ENCODE data around the gene ADAMTSL2. TPM values are rescaled to one million over a fixed set of nuclear protein-coding genes. Genes with fewer than 3 reads are reported as not detected.

The ADAMTSL2 gene
- total and polyA plus RNA-seq, 10 donors, result 1.6 to 11.7 (median 4.3) TPM

DNA sequence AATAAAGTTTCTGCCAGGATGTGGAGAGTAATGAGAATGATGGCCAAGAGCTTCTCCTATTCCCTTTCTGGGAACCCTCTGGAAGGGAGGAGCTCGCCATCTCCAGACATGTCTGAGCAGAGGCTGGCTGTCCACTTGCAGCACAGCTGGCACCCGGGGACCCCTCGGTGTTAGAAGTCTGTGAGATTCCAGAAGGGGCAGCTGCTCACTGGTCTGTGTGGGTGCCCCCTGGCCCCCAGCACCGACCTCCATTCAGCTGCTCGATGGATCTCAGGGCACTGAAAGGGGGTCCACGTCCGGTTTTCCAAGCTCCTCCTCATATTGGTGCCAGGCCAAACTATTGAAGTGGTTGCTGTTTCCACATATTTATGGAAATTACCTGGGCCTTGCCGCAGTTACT is 78.3 kb downstream of the ADAMTSL2 start:
- Histone ChIP-seq H3K4me1 (no peaks in the 10 kb centered on the region), H3K4me3 (no peak overlapping the region), H3K36me3 (no peaks in the 10 kb centered on the region), H3K27me3 (replicated peaks in 1 of 7) (peaks cover 0 to 99% (median 39%) of the 10 kb centered on the region in 7 donors), H3K9me3 (no peaks in the 10 kb centered on the region), H3K27ac (no peak overlapping the region)
- no peak for TF ChIP-seq POLR2A (IDR thresholded peaks at IDR 0.05)
- TF ChIP-seq, protein P1, sequence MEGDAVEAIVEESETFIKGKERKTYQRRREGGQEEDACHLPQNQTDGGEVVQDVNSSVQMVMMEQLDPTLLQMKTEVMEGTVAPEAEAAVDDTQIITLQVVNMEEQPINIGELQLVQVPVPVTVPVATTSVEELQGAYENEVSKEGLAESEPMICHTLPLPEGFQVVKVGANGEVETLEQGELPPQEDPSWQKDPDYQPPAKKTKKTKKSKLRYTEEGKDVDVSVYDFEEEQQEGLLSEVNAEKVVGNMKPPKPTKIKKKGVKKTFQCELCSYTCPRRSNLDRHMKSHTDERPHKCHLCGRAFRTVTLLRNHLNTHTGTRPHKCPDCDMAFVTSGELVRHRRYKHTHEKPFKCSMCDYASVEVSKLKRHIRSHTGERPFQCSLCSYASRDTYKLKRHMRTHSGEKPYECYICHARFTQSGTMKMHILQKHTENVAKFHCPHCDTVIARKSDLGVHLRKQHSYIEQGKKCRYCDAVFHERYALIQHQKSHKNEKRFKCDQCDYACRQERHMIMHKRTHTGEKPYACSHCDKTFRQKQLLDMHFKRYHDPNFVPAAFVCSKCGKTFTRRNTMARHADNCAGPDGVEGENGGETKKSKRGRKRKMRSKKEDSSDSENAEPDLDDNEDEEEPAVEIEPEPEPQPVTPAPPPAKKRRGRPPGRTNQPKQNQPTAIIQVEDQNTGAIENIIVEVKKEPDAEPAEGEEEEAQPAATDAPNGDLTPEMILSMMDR (IDR thresholded peaks at IDR 0.05 in 8 of 11, conservative IDR thresholded peaks at IDR 0.05 in 3 of 11), result no peak
- no peak for TF ChIP-seq POLR2AphosphoS5 (IDR thresholded peaks at IDR 0.05)
- 73 to 88% (median 83%) methylated on average over 8 of the region's 8 CpGs for WGBS, 5 donors
- no peak for DNase-seq
- intact Hi-C loops (cut with DNase I; ENCODE audit: low total_unique reads), result no loop called here

DNA sequence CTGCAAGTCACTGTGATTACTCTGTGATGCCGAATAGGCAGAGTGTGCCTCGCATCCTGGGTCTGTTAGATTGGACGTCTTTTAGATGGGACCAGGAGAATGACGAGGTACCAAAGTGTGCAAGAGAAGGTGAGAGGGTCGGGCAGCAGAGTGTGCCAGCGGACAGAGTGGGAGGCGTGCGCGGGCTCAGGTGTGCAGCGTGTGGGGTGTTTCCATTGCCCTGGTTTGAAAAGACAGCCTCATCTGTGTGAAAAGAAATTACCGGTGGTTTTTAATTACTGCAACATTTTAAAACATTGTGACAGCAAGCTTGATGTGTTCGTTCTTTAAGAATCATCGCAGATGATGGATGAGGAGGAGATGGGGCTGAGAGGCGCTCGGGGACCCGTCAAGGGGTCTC is 78.9 kb downstream of the ADAMTSL2 start:
- Histone ChIP-seq H3K27me3 (replicated peaks in 1 of 7) (peaks cover 0 to 99% (median 33%) of the 10 kb centered on the region in 7 donors), H3K4me1 (no peaks in the 10 kb centered on the region), H3K9me3 (no peaks in the 10 kb centered on the region), H3K4me3 (no peak overlapping the region), H3K27ac (no peak overlapping the region), H3K36me3 (no peaks in the 10 kb centered on the region)
- intact Hi-C loops (cut with DNase I; ENCODE audit: low total_unique reads), result no loop called here
- TF ChIP-seq POLR2A (IDR thresholded peaks at IDR 0.05), result no peak
- TF ChIP-seq POLR2AphosphoS5 (IDR thresholded peaks at IDR 0.05), result no peak
- TF ChIP-seq, protein P1 (IDR thresholded peaks at IDR 0.05 in 8 of 11, conservative IDR thresholded peaks at IDR 0.05 in 3 of 11), result no peak
- 79 to 91% (median 83%) methylated on average over 16 of the region's 16 CpGs for WGBS, 5 donors
- DNase-seq, result no peak

DNA sequence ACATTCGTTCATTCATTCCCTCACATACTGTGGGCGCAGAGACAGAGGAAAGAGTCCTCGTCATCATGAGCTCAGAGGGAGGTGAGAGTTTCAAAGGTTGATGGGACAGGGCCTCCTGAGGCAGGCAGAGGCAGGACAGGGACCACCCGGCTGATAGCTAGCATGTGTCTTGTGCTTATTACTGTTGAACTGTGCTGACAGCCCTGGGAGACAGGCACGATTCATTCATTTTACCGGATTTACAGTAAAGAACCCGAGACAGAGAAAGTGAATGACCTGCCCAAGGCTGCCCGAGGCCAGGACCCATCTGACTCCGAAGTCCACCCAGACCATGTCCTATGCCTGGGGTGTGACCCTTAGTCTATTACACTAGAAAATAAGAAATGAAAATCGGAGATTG is 79.6 kb downstream of the ADAMTSL2 start:
- Histone ChIP-seq H3K36me3 (no peaks in the 10 kb centered on the region), H3K9me3 (no peaks in the 10 kb centered on the region), H3K27ac (no peak overlapping the region), H3K4me3 (no peak overlapping the region), H3K27me3 (replicated peaks in 1 of 7) (peaks cover 0 to 98% (median 26%) of the 10 kb centered on the region in 7 donors), H3K4me1 (peaks cover 0 to 1% (median 0%) of the 10 kb centered on the region in 6 donors)
- WGBS, 5 donors, result 73 to 80% (median 76%) methylated on average over 10 of the region's 10 CpGs
- no peak for DNase-seq
- no peak for TF ChIP-seq POLR2AphosphoS5 (IDR thresholded peaks at IDR 0.05)
- TF ChIP-seq, protein P1 (IDR thresholded peaks at IDR 0.05 in 8 of 11, conservative IDR thresholded peaks at IDR 0.05 in 3 of 11), result no peak
- TF ChIP-seq POLR2A (IDR thresholded peaks at IDR 0.05), result no peak
- intact Hi-C loops (cut with DNase I; ENCODE audit: low total_unique reads), result no loop called here

DNA sequence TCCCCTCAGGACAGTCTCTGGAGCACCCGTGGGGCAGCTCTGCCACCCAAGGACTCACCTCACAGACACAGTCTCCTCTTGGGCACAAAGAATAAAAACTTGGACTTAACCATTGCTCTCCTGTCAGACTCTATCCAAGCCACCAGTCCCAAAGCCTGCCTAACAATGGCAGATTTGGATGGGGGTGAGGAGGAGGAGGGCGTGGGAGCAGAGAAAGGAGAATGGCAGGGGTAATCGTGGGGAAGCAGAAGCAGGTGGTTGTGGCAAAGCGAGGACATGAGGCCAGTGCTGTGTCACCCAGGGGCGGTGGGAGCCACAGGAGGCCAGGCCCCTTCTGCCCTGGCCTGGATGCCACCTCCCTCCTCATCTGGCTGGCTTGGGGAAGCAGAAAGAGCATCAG is 80.2 kb downstream of the ADAMTSL2 start:
- WGBS, 5 donors, result 54 to 64% (median 62%) methylated on average over 5 of the region's 5 CpGs
- Histone ChIP-seq H3K27ac (no peak overlapping the region), H3K27me3 (replicated peaks in 1 of 7) (peaks cover 0 to 98% (median 20%) of the 10 kb centered on the region in 7 donors), H3K36me3 (no peaks in the 10 kb centered on the region), H3K9me3 (no peaks in the 10 kb centered on the region), H3K4me1 (peaks cover 3 to 8% (median 5%) of the 10 kb centered on the region in 6 donors), H3K4me3 (no peak overlapping the region)
- intact Hi-C loops (cut with DNase I; ENCODE audit: low total_unique reads), result no loop called here
- DNase-seq, result no peak
- TF ChIP-seq, protein P1 (IDR thresholded peaks at IDR 0.05 in 8 of 11, conservative IDR thresholded peaks at IDR 0.05 in 3 of 11), result no peak
- no peak for TF ChIP-seq POLR2AphosphoS5 (IDR thresholded peaks at IDR 0.05)
- no peak for TF ChIP-seq POLR2A (IDR thresholded peaks at IDR 0.05)

All from spleen (tissue), 11 donors.